ENCODE results near the gene TEC. TPM values are rescaled to one million over a fixed set of nuclear protein-coding genes. Genes with fewer than 3 reads are reported as not detected.

The TEC gene
- total RNA-seq, 2 experiments from 2014 or later, result 2.8 TPM

- peaks cover 68% of the 10 kb centered on the region for H3K36me3 Mint-ChIP-seq (ENCODE audit: low read depth)
- Histone ChIP-seq H3K27ac (ENCODE audit: low read depth in 1 of 2, low read length in 2 of 2) (no peak overlapping the region), H3K4me1 (ENCODE audit: insufficient read depth, low read length) (no peaks in the 10 kb centered on the region), H3K36me3 (ENCODE audit: insufficient read depth, low read length) (peaks cover 63% of the 10 kb centered on the region), H3K27me3 (ENCODE audit: control insufficient read depth in 1 of 2, insufficient read depth in 2 of 2, low read length in 2 of 2) (no peaks in the 10 kb centered on the region), H3K4me3 (ENCODE audit: low read length) (no peak overlapping the region), H3K9me3 (ENCODE audit: control insufficient read depth in 1 of 2, insufficient read depth in 1 of 2, low read length in 2 of 2) (no peaks in the 10 kb centered on the region)
- H3K27me3 Mint-ChIP-seq, result no peaks in the 10 kb centered on the region
- CTCF ChIA-PET, result interaction anchor here (0.7 kb wide), 1 partner anchor 201 kb away, joined by 3 read pairs; no protein-coding TSS in a partner anchor
- DNase-seq (no peak), ATAC-seq (ENCODE audit: poor library complexity) (no peak)
- no peak overlapping the region for H3K4me3 Mint-ChIP-seq
- H3K4me1 Mint-ChIP-seq (ENCODE audit: low read depth), result peaks cover 19% of the 10 kb centered on the region
- H3K27ac Mint-ChIP-seq, result no peak overlapping the region
- intact Hi-C loops (cut with DNase I, micrococcal nuclease), result no loop called here
- no peaks in the 10 kb centered on the region for H3K9me3 Mint-ChIP-seq
- POLR2A ChIA-PET, result no interaction called here
- TF ChIP-seq, protein P1, sequence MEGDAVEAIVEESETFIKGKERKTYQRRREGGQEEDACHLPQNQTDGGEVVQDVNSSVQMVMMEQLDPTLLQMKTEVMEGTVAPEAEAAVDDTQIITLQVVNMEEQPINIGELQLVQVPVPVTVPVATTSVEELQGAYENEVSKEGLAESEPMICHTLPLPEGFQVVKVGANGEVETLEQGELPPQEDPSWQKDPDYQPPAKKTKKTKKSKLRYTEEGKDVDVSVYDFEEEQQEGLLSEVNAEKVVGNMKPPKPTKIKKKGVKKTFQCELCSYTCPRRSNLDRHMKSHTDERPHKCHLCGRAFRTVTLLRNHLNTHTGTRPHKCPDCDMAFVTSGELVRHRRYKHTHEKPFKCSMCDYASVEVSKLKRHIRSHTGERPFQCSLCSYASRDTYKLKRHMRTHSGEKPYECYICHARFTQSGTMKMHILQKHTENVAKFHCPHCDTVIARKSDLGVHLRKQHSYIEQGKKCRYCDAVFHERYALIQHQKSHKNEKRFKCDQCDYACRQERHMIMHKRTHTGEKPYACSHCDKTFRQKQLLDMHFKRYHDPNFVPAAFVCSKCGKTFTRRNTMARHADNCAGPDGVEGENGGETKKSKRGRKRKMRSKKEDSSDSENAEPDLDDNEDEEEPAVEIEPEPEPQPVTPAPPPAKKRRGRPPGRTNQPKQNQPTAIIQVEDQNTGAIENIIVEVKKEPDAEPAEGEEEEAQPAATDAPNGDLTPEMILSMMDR (IDR thresholded peaks at IDR 0.05), result no peak
These were observed 169.4 kb downstream of the TEC start for GRCh38 chr4:48100256-48100655.

DNA sequence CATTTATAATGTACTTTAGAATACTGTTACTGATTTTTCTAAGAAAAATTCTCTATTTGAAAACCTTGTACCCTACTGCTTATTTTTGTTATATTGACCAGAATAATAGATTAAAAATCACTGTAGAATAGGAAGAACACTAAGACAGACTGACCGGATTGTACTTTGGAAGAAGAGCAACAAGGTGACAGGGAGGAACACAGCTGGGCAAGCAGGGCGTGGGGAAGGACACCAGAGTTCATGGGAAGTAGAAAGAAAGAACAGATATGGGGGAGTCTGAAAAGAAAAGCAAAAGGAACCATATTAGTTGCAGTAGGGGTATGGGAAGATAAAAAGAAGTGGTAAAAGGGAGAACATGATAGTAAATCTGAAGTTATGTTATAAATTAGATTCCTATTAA is 174.2 kb downstream of the TEC start:
- Histone ChIP-seq H3K9me3 (ENCODE audit: control insufficient read depth in 1 of 2, insufficient read depth in 1 of 2, low read length in 2 of 2) (no peaks in the 10 kb centered on the region), H3K27ac (ENCODE audit: low read depth in 1 of 2, low read length in 2 of 2) (no peak overlapping the region), H3K4me1 (ENCODE audit: insufficient read depth, low read length) (no peaks in the 10 kb centered on the region), H3K27me3 (ENCODE audit: control insufficient read depth in 1 of 2, insufficient read depth in 2 of 2, low read length in 2 of 2) (no peaks in the 10 kb centered on the region), H3K4me3 (ENCODE audit: low read length) (no peak overlapping the region), H3K36me3 (ENCODE audit: insufficient read depth, low read length) (peaks cover 83% of the 10 kb centered on the region)
- H3K27me3 Mint-ChIP-seq, result no peaks in the 10 kb centered on the region
- peaks cover 33% of the 10 kb centered on the region for H3K36me3 Mint-ChIP-seq (ENCODE audit: low read depth)
- ChIA-PET CTCF (no interaction called here), POLR2A (no interaction called here)
- ATAC-seq (ENCODE audit: poor library complexity) (no peak), DNase-seq (no peak)
- TF ChIP-seq, protein P1 (IDR thresholded peaks at IDR 0.05), result no peak
- peaks cover 9% of the 10 kb centered on the region for H3K4me1 Mint-ChIP-seq (ENCODE audit: low read depth)
- peak overlapping the region; percentile 24 for H3K27ac Mint-ChIP-seq
- no peaks in the 10 kb centered on the region for H3K9me3 Mint-ChIP-seq
- H3K4me3 Mint-ChIP-seq, result no peak overlapping the region
- intact Hi-C loops (cut with DNase I, micrococcal nuclease), result loop anchor here in 1 of 2 experiments (10.0 kb wide), 2 partner anchors 49 to 419 kb away; no protein-coding TSS in a partner anchor

DNA sequence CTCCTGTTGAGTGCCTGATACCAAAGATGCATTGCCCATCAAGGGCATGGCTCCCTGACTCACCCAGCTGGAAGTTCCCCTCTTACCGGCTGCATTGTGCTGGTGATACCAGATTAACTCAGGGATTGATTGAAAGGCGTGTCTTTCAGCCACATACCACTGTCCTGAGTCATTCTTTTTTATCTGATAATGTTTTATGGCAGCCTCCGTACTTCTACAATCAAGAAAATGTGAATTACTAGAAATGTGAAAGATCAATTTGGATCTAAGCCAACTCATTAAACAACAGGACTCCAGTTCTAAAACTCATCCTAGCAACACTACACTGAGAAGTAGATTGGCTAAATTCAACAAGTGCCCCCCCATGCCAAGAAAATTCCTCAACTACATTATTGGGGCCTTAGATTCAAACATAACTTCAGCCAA is 175.6 kb downstream of the TEC start:
- no peaks in the 10 kb centered on the region for H3K27me3 Mint-ChIP-seq
- TF ChIP-seq, protein P1 (IDR thresholded peaks at IDR 0.05), result no peak
- H3K9me3 ChIP-seq (ENCODE audit: control insufficient read depth in 1 of 2, insufficient read depth in 1 of 2, low read length in 2 of 2), result no peaks in the 10 kb centered on the region
- ChIA-PET POLR2A (no interaction called here), CTCF (no interaction called here)
- no peak overlapping the region for H3K4me3 Mint-ChIP-seq
- H3K4me1 Mint-ChIP-seq (ENCODE audit: low read depth), result peaks cover 9% of the 10 kb centered on the region
- H3K36me3 Mint-ChIP-seq (ENCODE audit: low read depth), result peaks cover 29% of the 10 kb centered on the region
- no peaks in the 10 kb centered on the region for H3K9me3 Mint-ChIP-seq
- intact Hi-C loops (cut with DNase I, micrococcal nuclease), result loop anchor here in 1 of 2 experiments (10.0 kb wide), 2 partner anchors 51 to 421 kb away; no protein-coding TSS in a partner anchor
- no peak for ATAC-seq (ENCODE audit: poor library complexity)
- H3K27ac Mint-ChIP-seq, result peak overlapping the region; percentile 60
- no peaks in the 10 kb centered on the region for H3K27me3 ChIP-seq (ENCODE audit: control insufficient read depth in 1 of 2, insufficient read depth in 2 of 2, low read length in 2 of 2)
- peaks cover 86% of the 10 kb centered on the region for H3K36me3 ChIP-seq (ENCODE audit: insufficient read depth, low read length)
- no peak for DNase-seq
- peak overlapping the region in 1 of 2 donors; percentile 17 for H3K27ac ChIP-seq (ENCODE audit: low read depth in 1 of 2, low read length in 2 of 2)
- H3K4me3 ChIP-seq (ENCODE audit: low read length), result no peak overlapping the region
- no peaks in the 10 kb centered on the region for H3K4me1 ChIP-seq (ENCODE audit: insufficient read depth, low read length)
